DMS 273 treated with DMSO at 0.1 percent for 48 hours (cell line): ENCODE results near the gene GRK3.
"Not testable (repeated sequence)": the region's sequence is repeated elsewhere in the genome, so short reads cannot be mapped to it uniquely, and the experiment has no call there.

Source experiments
- DNase-seq: peaks from one replicate; lab custom pipeline; 2025; lab: John Stamatoyannopoulos, UW

Gene GRK3

DNA sequence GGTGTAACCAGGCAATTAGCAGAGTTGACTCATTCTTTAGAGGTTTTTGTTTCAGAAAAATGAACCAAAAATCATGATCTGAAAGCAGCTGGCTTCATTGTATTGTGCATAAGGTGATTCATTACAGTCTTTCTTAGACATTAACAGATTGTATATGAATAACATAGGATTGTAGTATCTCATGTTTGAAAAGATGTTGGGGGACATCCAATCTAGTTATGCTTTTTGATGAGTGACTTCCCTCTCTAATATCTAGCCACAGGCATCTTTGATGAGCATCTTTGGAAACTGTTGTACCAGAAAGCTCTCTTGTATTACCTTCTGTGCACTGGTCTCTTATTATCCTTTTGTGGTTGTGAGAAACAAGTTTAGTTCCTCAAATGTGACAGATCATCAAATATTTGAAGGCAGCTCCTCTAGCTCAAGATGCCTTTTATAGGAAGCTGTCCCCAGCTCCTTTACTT lies 8.3 kb downstream of the GRK3 start:
- DNase-seq: no peak

DNA sequence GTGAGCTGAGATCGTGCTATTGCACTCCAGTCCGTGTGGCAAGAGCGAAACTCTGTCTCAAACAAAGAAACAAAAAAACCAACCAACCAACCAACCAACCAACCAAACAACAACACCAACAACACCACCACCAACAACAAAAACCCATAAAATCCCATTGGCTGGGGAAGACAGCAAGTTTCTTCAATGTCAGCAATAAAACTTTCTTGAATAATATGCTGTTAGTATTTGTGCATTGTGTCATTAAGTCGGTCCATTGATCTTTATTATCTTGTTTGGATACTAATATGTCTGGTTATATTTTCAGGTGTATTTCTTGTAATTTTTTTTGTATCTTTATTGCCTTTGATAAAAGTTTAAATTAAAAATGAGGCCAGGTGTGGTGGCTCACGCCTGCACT lies 9.4 kb downstream of the GRK3 start:
- no peak for DNase-seq

DNA sequence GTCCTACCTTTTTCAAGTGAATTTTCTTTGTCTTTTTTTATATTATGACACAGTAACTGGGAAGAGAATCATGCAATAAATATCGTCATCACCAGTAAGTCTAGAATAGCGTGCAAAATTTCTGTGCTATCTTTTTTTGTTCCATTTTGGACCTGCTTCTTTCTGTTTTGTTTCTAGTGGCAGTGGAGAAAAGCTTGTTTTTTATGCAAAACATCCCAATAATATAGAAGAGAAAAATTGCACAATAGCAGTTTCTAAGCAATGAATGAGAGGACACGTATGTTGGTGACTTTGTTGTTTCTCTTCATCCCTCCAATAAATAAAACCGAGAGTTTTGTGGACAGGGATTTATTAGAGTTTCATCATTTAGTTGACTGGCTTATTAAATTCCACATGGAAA lies 10.3 kb downstream of the GRK3 start:
- DNase-seq: no peak

GRCh38 chr22:25575674-25576392 lies 11.4 kb downstream of the GRK3 start:
- not testable (repeated sequence) for DNase-seq

DNA sequence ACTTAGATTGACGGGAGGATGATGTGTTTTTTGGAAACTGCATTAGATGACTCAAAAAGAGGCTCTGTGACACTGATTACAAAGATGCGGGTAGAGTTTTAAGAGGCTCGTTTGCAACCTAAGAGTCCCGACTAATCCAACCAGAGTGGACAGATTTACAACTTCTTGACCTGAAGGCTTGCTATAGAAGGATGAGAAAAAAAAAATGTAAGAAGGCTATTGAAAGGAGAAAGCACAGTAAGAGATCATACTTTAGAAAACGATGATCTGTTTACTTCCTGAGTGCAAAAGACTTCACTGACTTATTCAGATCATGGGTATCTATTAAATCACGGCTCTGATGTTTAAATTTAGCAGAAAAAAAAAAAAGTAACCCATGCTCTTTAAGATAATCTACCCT lies 17.0 kb downstream of the GRK3 start:
- not testable (repeated sequence) for DNase-seq

DNA sequence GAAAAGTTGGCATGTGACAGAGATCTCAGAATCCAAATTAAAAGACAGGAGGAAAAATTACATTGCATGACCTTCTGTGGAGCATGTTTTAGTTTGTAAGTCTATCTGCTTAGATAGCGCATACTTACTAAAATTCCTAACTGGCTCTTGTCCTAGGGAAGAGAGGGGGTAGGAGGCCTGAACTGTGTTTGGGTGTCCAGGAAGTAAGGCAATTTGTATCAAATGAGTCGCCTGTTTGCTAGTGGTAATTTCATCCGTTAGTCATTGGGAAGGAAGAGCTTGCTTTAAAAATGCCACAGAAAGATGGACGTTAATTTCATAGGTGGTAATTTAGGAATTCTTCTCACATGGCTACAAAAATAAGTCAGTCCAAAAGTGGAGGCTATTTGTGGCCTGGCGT lies 18.5 kb downstream of the GRK3 start:
- no peak for DNase-seq

GRCh38 chr22:25584993-25585392 lies 20.5 kb downstream of the GRK3 start:
- DNase-seq: not testable (repeated sequence)

- not testable (repeated sequence) for DNase-seq
Measured at GRCh38 chr22:25589664-25590063, 25.2 kb downstream of the GRK3 start.

DNA sequence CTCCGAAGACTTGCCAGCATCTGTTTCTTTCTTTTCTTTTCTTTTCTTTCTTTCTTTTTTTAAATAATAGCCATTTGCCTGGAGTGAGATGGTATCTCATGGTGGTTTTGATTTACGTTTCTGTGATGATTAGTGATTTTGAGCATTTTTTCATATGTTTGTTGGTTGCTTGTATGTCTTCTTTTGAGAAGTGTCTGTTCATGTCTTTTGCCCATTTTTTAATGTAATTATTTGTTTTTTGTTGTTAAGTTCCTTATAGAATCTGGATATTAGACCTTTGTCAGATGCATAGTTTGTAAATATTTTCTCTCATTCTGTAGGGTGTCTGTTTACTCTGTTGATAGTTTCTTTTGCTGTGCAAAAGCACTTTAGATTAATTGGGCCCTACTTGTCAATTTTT lies 28.8 kb downstream of the GRK3 start:
- not testable (repeated sequence) for DNase-seq

DNA sequence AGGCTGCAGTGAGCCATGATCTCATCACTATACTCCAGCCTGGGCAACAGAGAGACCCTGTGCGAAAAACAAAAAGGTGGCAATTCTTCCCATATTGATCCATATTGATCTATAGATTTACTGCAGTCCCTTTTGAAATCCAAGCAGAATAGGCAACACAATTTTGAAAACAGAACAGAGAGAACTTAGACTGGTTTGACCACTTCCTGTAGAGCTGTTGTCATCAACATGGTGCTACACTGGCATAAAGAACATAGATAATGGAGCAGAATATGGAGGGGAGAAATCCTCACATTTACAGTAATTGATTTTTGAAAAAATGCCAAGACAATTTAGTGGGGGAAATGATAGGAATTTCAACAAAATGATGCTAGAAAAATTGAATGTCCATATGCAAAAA lies 34.1 kb downstream of the GRK3 start:
- DNase-seq: no peak

GRCh38 chr22:25602445-25602844 lies 38.0 kb downstream of the GRK3 start:
- DNase-seq: no peak

DNA sequence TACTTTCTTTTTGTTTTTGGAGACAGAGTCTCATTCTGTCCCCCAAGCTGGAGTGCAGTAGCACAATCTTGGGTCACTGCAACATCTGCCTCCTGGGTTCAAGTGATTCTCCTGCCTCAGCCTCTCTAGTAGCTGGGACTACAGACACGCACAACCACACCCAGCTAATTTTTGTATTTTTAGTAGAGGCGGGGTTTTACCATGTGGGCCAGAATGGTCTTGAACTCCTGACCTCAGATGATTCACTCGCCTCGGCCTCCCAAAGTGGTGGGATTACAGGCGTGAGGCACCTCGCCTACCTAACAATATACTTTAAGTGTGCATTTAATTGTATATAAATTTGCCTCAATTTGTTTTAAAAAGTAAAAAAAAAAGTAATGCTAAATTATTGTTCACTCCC lies 38.4 kb downstream of the GRK3 start:
- no peak for DNase-seq

GRCh38 chr22:25605146-25605545 lies 40.7 kb downstream of the GRK3 start:
- not testable (repeated sequence) for DNase-seq

GRCh38 chr22:25605565-25605964 lies 41.1 kb downstream of the GRK3 start:
- DNase-seq: not testable (repeated sequence)

GRCh38 chr22:25611284-25611683 lies 46.8 kb downstream of the GRK3 start:
- DNase-seq: not testable (repeated sequence)

- DNase-seq: not testable (repeated sequence)
Measured at GRCh38 chr22:25613131-25613530, 48.7 kb downstream of the GRK3 start.

DNA sequence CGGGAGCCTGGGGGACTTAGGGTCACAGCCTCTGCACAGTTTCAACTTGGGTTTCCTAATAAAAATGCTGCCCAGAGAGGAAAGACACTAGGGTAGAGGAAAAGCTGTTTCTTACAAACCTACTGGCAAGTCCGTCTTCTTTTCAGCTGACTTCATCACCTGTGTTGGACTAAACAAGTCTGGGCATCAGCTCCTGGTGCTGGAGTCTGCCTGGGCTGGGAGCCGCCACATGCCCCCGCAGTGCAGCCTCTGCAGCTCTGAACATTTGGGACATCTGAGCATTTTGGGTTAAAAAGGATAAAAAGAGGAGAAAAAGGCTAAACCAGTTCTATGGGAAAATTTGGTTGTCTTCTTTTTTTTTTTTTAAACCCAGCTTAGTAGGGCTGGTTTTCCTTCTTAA lies 49.1 kb downstream of the GRK3 start:
- not testable (repeated sequence) for DNase-seq

DNA sequence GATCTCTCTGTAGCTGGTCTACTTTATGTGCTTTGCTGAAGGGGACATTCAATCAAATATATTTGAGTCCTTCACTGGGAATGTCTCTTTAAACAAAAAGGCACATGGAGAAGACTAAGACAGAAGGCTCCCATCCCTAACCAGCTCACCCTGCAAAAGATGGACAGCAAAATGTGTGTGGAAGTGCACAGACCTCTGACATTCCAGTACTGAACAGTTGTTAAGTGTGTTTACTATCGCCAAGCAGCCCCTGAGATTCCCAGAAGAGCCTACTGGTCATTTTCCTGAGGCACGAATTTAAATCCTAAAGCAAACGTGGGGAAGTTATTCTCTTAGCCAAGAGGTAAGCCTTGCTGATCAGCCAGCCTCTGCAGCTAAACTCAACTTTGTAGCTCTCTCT lies 50.3 kb downstream of the GRK3 start:
- DNase-seq: not testable (repeated sequence)

GRCh38 chr22:25621986-25622385 lies 57.5 kb downstream of the GRK3 start:
- no peak for DNase-seq

DNA sequence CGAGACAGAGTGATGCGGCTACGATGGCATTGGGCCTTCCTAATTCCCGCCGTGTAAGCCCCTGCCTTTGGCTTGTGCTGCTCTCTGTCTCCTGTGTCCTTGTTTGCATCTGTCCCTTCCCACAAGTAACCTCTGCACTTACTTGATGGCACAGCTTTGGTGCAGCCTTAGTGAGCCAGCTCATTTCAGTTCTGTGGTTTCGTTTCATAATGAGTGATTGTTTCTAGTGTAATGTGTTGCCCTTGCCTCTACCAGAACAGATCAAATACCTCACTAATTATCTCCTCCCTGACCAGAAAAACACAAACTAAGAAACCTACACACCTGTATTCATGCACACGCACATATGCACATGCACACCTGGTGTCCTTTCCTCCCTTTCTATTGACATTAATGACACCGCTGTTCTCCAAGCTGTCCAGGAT lies 58.8 kb downstream of the GRK3 start:
- DNase-seq: no peak

DNA sequence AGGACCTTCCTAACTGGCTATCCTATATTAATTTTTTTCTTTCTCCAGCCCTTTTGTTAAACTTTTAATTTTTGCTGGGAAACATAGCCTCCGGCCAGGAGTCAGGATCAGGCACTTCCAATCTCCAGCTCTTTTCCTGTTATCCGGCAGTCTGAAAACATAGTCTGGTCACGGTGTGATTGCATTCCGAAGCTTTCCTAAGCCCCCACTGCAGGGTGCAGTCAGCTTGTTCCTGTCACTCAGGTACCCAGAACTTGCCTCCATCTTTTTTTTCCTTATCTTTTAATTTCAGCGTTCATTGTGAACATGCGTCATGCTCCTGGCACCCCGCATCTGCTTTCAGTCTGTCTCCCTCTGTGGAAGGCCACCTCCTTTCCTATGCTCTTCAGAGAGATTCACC lies 59.4 kb downstream of the GRK3 start:
- DNase-seq: no peak

GRCh38 chr22:25624476-25624875 lies 60.0 kb downstream of the GRK3 start:
- no peak for DNase-seq

GRCh38 chr22:25625747-25626623 lies 61.5 kb downstream of the GRK3 start:
- not testable (repeated sequence) for DNase-seq
